Activated CD8-positive, alpha-beta T cell treated with anti-CD3 and anti-CD28 coated beads for 36 hours (primary cell): ENCODE data around the gene MACROD2. TPM values are rescaled to one million over a fixed set of nuclear protein-coding genes. Genes with fewer than 3 reads are reported as not detected.

Source experiments
- ATAC-seq: fragments of 200-7000 bp; cut with Tn5 transposase; one replicate; pipeline ENCODE4 v1.10.0; 2021; ENCODE audit warnings: mild to moderate bottlenecking, moderate library complexity
- CTCF ChIA-PET: fragments of 350-600 bp; sonication (Branson Sonifier 250); formaldehyde crosslinking; loops from one replicate; lab custom pipeline; 2021; ENCODE audit warnings: antibody characterized with exemption; lab: Charles Lee
- POLR2A ChIA-PET: fragments of 350-600 bp; sonication (Branson Sonifier 250); formaldehyde crosslinking; loops from one replicate; lab custom pipeline; 2021; ENCODE audit warnings: antibody characterized with exemption; lab: Charles Lee
- DNase-seq: peaks from one replicate; pipeline ENCODE4 v3.0.0-alpha.2; 2020
- H3K27ac Mint-ChIP-seq: one replicate; pipeline ENCODE4 v1.8.0; 2021; ENCODE audit warnings: mild to moderate bottlenecking, mixed read lengths
- H3K27me3 Mint-ChIP-seq: one replicate; pipeline ENCODE4 v1.8.0; 2021; ENCODE audit warnings: mixed read lengths
- H3K36me3 Mint-ChIP-seq: one replicate; pipeline ENCODE4 v1.8.0; 2021; ENCODE audit warnings: low read depth, mixed read lengths
- H3K4me1 Mint-ChIP-seq: one replicate; pipeline ENCODE4 v1.8.0; 2021; ENCODE audit warnings: low read depth, mixed read lengths
- H3K4me3 Mint-ChIP-seq: one replicate; pipeline ENCODE4 v1.8.0; 2021; ENCODE audit warnings: mild to moderate bottlenecking, moderate library complexity, mixed read lengths
- H3K9me3 Mint-ChIP-seq: one replicate; pipeline ENCODE4 v1.8.0; 2021; ENCODE audit warnings: mixed read lengths
- intact Hi-C: fragments of 100-400 bp; cut with micrococcal nuclease; formaldehyde crosslinking; loops from one replicate; pipeline ENCODE4 v1.10.0; 2022
- total RNA-seq, 2 experiments: library from RNA; stranded (reverse); gene quantifications; one replicate each; pipeline ENCODE4 v1.2.3, GENCODE V29; 2021
- TF ChIP-seq, protein P1 (sequence below): fragments of 200-600 bp; IDR thresholded peaks from one replicate; pipeline ENCODE4 v1.8.0; 2022; ENCODE audit warnings: antibody characterized with exemption, mild to moderate bottlenecking

MACROD2 gene
- total RNA-seq, 2 experiments from 2014 or later = not detected

- POLR2A ChIA-PET = no interaction called here
Observed at GRCh38 chr20:14790771-14791620, 795.7 kb downstream of the MACROD2 start.

GRCh38 chr20:14792915-14793314, 797.6 kb downstream of the MACROD2 start:
- no peak for DNase-seq
- CTCF ChIA-PET = no interaction called here
- Mint-ChIP-seq H3K4me3 (no peak overlapping the region), H3K36me3 (no peaks in the 10 kb centered on the region), H3K9me3 (no peaks in the 10 kb centered on the region), H3K4me1 (no peaks in the 10 kb centered on the region), H3K27ac (no peak overlapping the region), H3K27me3 (no peaks in the 10 kb centered on the region)
- intact Hi-C loops = no loop called here
- POLR2A ChIA-PET = no interaction called here
- TF ChIP-seq, protein P1, sequence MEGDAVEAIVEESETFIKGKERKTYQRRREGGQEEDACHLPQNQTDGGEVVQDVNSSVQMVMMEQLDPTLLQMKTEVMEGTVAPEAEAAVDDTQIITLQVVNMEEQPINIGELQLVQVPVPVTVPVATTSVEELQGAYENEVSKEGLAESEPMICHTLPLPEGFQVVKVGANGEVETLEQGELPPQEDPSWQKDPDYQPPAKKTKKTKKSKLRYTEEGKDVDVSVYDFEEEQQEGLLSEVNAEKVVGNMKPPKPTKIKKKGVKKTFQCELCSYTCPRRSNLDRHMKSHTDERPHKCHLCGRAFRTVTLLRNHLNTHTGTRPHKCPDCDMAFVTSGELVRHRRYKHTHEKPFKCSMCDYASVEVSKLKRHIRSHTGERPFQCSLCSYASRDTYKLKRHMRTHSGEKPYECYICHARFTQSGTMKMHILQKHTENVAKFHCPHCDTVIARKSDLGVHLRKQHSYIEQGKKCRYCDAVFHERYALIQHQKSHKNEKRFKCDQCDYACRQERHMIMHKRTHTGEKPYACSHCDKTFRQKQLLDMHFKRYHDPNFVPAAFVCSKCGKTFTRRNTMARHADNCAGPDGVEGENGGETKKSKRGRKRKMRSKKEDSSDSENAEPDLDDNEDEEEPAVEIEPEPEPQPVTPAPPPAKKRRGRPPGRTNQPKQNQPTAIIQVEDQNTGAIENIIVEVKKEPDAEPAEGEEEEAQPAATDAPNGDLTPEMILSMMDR = no peak
- ATAC-seq = no peak

More at GRCh38 chr20:14790771-14791620, 795.7 kb downstream of the MACROD2 start:
- H3K27me3 Mint-ChIP-seq = no peaks in the 10 kb centered on the region
- no peak overlapping the region for H3K4me3 Mint-ChIP-seq
- TF ChIP-seq, protein P1 = no peak
- no peaks in the 10 kb centered on the region for H3K36me3 Mint-ChIP-seq
- no peak for ATAC-seq
- intact Hi-C loops = no loop called here
- H3K27ac Mint-ChIP-seq = no peak overlapping the region
- no peaks in the 10 kb centered on the region for H3K4me1 Mint-ChIP-seq
- H3K9me3 Mint-ChIP-seq = no peaks in the 10 kb centered on the region
- no peak for DNase-seq
- CTCF ChIA-PET = no interaction called here

DNA sequence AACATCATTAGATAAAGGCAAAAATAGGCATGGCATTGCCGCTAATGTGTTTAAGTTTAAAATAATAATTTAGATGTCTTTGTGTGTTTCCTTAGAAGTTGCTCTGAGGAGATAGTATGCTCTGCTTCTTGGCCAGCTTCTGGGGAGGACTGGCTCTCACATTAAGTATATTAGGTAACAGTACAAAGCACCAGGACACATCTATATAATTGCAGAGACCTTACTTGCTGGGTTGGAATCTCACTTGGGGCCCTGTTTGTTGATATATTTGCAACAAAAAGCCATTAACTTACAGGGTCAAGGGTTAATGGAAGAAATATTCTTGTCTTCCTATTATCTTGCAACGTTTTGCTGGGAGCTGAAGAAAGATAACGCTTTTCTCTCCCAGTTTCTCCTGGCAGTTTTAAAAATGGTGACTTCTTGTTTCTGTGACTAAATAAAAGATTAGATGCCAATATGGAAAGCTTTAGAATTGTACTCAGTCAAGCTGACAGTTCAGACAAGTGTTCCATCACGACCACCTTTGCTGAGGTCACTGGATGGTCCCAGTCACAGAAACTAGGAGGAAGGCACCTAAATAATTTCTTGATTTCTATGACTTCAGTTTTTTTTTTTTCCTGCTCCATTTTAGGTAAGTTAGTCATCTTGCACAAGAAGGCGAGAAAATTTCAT, 804.4 kb downstream of the MACROD2 start:
- DNase-seq (no peak), ATAC-seq (no peak)
- Mint-ChIP-seq H3K36me3 (no peaks in the 10 kb centered on the region), H3K9me3 (no peaks in the 10 kb centered on the region), H3K27me3 (no peaks in the 10 kb centered on the region), H3K4me3 (no peak overlapping the region), H3K4me1 (no peaks in the 10 kb centered on the region), H3K27ac (no peak overlapping the region)
- intact Hi-C loops = no loop called here
- POLR2A ChIA-PET = no interaction called here
- CTCF ChIA-PET = no interaction called here
- TF ChIP-seq, protein P1 = no peak

DNA sequence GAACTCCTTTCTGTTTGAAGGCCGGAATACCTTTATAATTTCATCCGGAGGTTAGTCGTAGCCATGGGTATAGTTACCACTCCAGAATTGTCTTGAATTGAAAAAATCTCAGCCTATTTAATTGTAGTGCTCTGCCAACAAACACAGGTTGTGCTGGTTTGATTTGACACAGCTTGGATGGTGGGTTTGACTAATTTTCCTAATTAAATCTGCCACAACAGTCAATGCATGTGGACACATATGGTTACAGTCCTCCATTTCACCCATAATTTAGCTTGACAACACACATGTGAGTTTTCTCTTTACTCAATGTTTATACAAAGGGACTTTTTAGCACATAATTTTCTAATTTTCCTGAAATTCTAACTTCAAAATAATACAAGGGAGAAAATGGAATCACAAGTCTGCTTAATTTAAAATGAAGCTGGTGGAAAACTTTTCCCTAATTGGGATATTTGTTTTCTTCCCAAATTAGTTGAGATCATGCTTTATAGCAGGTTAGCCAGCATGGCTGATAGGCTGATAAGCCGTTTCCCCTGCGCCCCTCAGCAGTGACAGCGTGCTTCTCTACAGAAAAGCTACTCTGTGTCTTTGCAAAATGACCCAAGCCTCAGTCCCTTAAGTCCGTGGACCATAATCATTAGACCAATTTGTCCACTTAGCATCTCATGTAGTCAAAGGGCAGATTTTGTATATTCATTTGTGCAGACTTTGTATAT, 805.5 kb downstream of the MACROD2 start:
- ATAC-seq (no peak), DNase-seq (no peak)
- Mint-ChIP-seq H3K4me1 (no peaks in the 10 kb centered on the region), H3K27ac (no peak overlapping the region), H3K9me3 (no peaks in the 10 kb centered on the region), H3K4me3 (no peak overlapping the region), H3K36me3 (no peaks in the 10 kb centered on the region), H3K27me3 (no peaks in the 10 kb centered on the region)
- CTCF ChIA-PET = no interaction called here
- TF ChIP-seq, protein P1 = no peak
- intact Hi-C loops = no loop called here
- POLR2A ChIA-PET = no interaction called here
